ENCODE measurements around the gene CSH2. TPM values are rescaled to one million over a fixed set of nuclear protein-coding genes. Genes with fewer than 3 reads are reported as not detected.
"Not testable (repeated sequence)": the region's sequence is repeated elsewhere in the genome, so short reads cannot be mapped to it uniquely, and the experiment has no call there.

CSH2 gene
- total and polyA plus RNA-seq, 2 of the 8 experiments (the other 6 are each of a cell fraction or from before 2014, with no cell fraction given): 0.43 TPM; not detected in 1

GRCh38 chr17:63904796-63905195 is 31.3 kb upstream of the CSH2 start:
- not testable (repeated sequence) for H3K4ac ChIP-seq (replicated peaks; ENCODE audit: insufficient read length, low read depth, low read length)
- POLR2A ChIA-PET (ENCODE audit: partially characterized antibody): interaction anchor here (1.3 kb wide), 1 partner anchor 25 kb away, joined by 4 read pairs; no protein-coding TSS in a partner anchor
- 88% methylated on average over 8 of the region's 8 CpGs; no CpG with 5 or more reads in 1 of the 2 experiments for WGBS, 2 experiments (ENCODE audit: extremely low coverage in 1 of 2, insufficient coverage in 1 of 2, insufficient read length in 1 of 2, insufficient replicate concordance in 2 of 2, low coverage in 1 of 2, low lambda C conversion rate in 2 of 2, missing lambda C conversion rate in 1 of 2)

GRCh38 chr17:63903787-63904201 is 30.3 kb upstream of the CSH2 start:
- H3K14ac ChIP-seq (ENCODE audit: insufficient read length); H2BK20ac ChIP-seq (ENCODE audit: low read length); H2AK5ac ChIP-seq (ENCODE audit: low read depth, low read length); H2BK5ac ChIP-seq (ENCODE audit: low read depth, low read length); H3K4me3 ChIP-seq (ENCODE audit: extremely low read depth in 1 of 4, insufficient read depth in 2 of 4, low read depth in 3 of 4, low read length in 4 of 4); H2BK12ac ChIP-seq (ENCODE audit: low read depth, low read length); H2AFZ ChIP-seq (ENCODE audit: low read length); H4K91ac ChIP-seq (replicated peaks; ENCODE audit: insufficient read length, low read length); H3K23me2 ChIP-seq (ENCODE audit: low read depth, low read length); H4K20me1 ChIP-seq (replicated peaks in 1 of 2; ENCODE audit: control insufficient read depth in 1 of 2, insufficient read depth in 2 of 2, low read length in 2 of 2); H3K18ac ChIP-seq (ENCODE audit: extremely low read depth, low read length); H3K36me3 ChIP-seq (ENCODE audit: control insufficient read depth in 2 of 4, insufficient read depth in 4 of 4, low read length in 3 of 4); H3K4ac ChIP-seq (replicated peaks; ENCODE audit: insufficient read length, low read depth, low read length); H3K4me2 ChIP-seq (ENCODE audit: insufficient read depth in 1 of 2, low read depth in 2 of 2, low read length in 2 of 2); H2BK15ac ChIP-seq (ENCODE audit: low read length); H3K9ac ChIP-seq (replicated peaks in 1 of 4; ENCODE audit: extremely low read depth in 1 of 4, low read depth in 3 of 4, low read length in 3 of 4); H4K8ac ChIP-seq (ENCODE audit: extremely low read depth, insufficient read depth, low read length); H3K23ac ChIP-seq (ENCODE audit: insufficient read length); H3K56ac ChIP-seq (replicated peaks; ENCODE audit: insufficient read length, low read depth, low read length); H3K79me1 ChIP-seq (ENCODE audit: low read depth, low read length); H3K27me3 ChIP-seq (replicated peaks in 1 of 4; ENCODE audit: control insufficient read depth in 3 of 4, extremely low read depth in 1 of 4, insufficient read depth in 3 of 4, low read length in 3 of 4); H3K4me1 ChIP-seq (replicated peaks in 1 of 4; ENCODE audit: control insufficient read depth in 3 of 4, insufficient read depth in 4 of 4, low read length in 3 of 4); DNase-seq (ENCODE audit: low read depth in 1 of 2, low spot score in 2 of 2); H4K5ac ChIP-seq (ENCODE audit: insufficient read length, low read depth, low read length); H2BK120ac ChIP-seq (replicated peaks; ENCODE audit: low read depth, low read length); H3K27ac ChIP-seq (ENCODE audit: low read depth, low read length); FAIRE-seq; H3K9me3 ChIP-seq (ENCODE audit: insufficient read depth in 2 of 2, low read depth in 1 of 2, low read length in 1 of 2); H3K79me2 ChIP-seq (ENCODE audit: control insufficient read depth in 1 of 2, insufficient read depth in 2 of 2, low read length in 2 of 2): not testable (repeated sequence)
- WGBS, 2 experiments (ENCODE audit: extremely low coverage in 1 of 2, insufficient coverage in 1 of 2, insufficient read length in 1 of 2, insufficient replicate concordance in 2 of 2, low coverage in 1 of 2, low lambda C conversion rate in 2 of 2, missing lambda C conversion rate in 1 of 2): 77% methylated on average over 4 of the region's 5 CpGs; no CpG with 5 or more reads in 1 of the 2 experiments
- POLR2A ChIA-PET (ENCODE audit: partially characterized antibody): interaction anchor here (0.8 to 2.5 kb wide), 3 partner anchors 26 to 243 kb away, joined by 3 to 7 read pairs (median 4); no protein-coding TSS in a partner anchor
- CTCF ChIA-PET (ENCODE audit: partially characterized antibody): interaction anchor here (0.7 to 9.9 kb wide), 21 partner anchors 13 to 229 kb away, joined by 3 to 87 read pairs (median 4); partner anchors contain the start of genes GH1, GH2 and ICAM2

More at GRCh38 chr17:63904796-63905195, 31.3 kb upstream of the CSH2 start:
- not testable (repeated sequence) for H2BK12ac ChIP-seq (ENCODE audit: low read depth, low read length); DNase-seq (ENCODE audit: low read depth in 1 of 2, low spot score in 2 of 2); H3K27ac ChIP-seq (ENCODE audit: low read depth, low read length); H2AK5ac ChIP-seq (ENCODE audit: low read depth, low read length); H3K9ac ChIP-seq (replicated peaks in 1 of 4; ENCODE audit: extremely low read depth in 1 of 4, low read depth in 3 of 4, low read length in 3 of 4); H2BK15ac ChIP-seq (ENCODE audit: low read length); H4K91ac ChIP-seq (replicated peaks; ENCODE audit: insufficient read length, low read length); H3K23me2 ChIP-seq (ENCODE audit: low read depth, low read length); H2BK120ac ChIP-seq (replicated peaks; ENCODE audit: low read depth, low read length); FAIRE-seq; H3K9me3 ChIP-seq (ENCODE audit: insufficient read depth in 2 of 2, low read depth in 1 of 2, low read length in 1 of 2); H3K36me3 ChIP-seq (ENCODE audit: control insufficient read depth in 2 of 4, insufficient read depth in 4 of 4, low read length in 3 of 4); H2AFZ ChIP-seq (ENCODE audit: low read length); H3K56ac ChIP-seq (replicated peaks; ENCODE audit: insufficient read length, low read depth, low read length); H3K79me2 ChIP-seq (ENCODE audit: control insufficient read depth in 1 of 2, insufficient read depth in 2 of 2, low read length in 2 of 2); H2BK20ac ChIP-seq (ENCODE audit: low read length); H3K4me3 ChIP-seq (ENCODE audit: extremely low read depth in 1 of 4, insufficient read depth in 2 of 4, low read depth in 3 of 4, low read length in 4 of 4); H3K4me2 ChIP-seq (ENCODE audit: insufficient read depth in 1 of 2, low read depth in 2 of 2, low read length in 2 of 2); H4K5ac ChIP-seq (ENCODE audit: insufficient read length, low read depth, low read length); H3K14ac ChIP-seq (ENCODE audit: insufficient read length); H3K4me1 ChIP-seq (replicated peaks in 1 of 4; ENCODE audit: control insufficient read depth in 3 of 4, insufficient read depth in 4 of 4, low read length in 3 of 4); H2BK5ac ChIP-seq (ENCODE audit: low read depth, low read length); H4K8ac ChIP-seq (ENCODE audit: extremely low read depth, insufficient read depth, low read length); H3K27me3 ChIP-seq (replicated peaks in 1 of 4; ENCODE audit: control insufficient read depth in 3 of 4, extremely low read depth in 1 of 4, insufficient read depth in 3 of 4, low read length in 3 of 4); H3K23ac ChIP-seq (ENCODE audit: insufficient read length); H4K20me1 ChIP-seq (replicated peaks in 1 of 2; ENCODE audit: control insufficient read depth in 1 of 2, insufficient read depth in 2 of 2, low read length in 2 of 2); H3K79me1 ChIP-seq (ENCODE audit: low read depth, low read length); H3K18ac ChIP-seq (ENCODE audit: extremely low read depth, low read length)
- CTCF ChIA-PET (ENCODE audit: partially characterized antibody): interaction anchor here (0.7 to 9.9 kb wide), 20 partner anchors 10 to 226 kb away, joined by 3 to 87 read pairs (median 4); partner anchors contain the start of genes GH1, GH2 and ICAM2

Measured in H1 (cell line).